ENCODE results near the gene PRDM2.

- TF ChIP-seq CTCF (optimal IDR thresholded peaks at IDR 0.05 in 1 of 3, IDR thresholded peaks at IDR 0.05 in 1 of 3, conservative IDR thresholded peaks at IDR 0.05 in 1 of 3; ENCODE audit: extremely low read depth in 1 of 3, insufficient read depth in 2 of 3, low read length in 3 of 3) (no peak), EZH2 (IDR thresholded peaks at IDR 0.05; ENCODE audit: low read length) (no peak)
These were observed 20.3 kb upstream of the PRDM2 start for GRCh38 chr1:13679651-13680050.

All from keratinocyte (primary cell).